ENCODE data around the gene METTL6.

DNA sequence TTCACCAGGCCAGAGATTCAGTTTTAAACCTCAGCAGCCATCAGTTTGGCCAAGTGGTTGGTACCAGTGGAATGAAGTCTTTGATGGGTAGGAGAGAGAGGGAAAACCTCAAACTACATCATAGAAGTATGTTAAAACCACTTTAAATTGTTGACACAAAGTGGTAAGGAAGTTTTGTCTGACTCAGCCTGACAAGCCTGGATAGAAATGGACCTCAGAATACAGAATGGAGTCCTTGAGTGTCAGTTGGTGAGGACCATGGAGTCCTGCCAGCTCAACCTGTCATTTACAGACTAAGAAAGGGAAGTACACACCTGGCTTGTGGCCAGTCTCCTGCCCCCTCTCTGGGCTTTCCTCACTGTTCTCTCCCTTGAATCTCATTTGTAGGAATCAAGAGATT is 12.1 kb upstream of the METTL6 start:
- TF ChIP-seq, protein P1, sequence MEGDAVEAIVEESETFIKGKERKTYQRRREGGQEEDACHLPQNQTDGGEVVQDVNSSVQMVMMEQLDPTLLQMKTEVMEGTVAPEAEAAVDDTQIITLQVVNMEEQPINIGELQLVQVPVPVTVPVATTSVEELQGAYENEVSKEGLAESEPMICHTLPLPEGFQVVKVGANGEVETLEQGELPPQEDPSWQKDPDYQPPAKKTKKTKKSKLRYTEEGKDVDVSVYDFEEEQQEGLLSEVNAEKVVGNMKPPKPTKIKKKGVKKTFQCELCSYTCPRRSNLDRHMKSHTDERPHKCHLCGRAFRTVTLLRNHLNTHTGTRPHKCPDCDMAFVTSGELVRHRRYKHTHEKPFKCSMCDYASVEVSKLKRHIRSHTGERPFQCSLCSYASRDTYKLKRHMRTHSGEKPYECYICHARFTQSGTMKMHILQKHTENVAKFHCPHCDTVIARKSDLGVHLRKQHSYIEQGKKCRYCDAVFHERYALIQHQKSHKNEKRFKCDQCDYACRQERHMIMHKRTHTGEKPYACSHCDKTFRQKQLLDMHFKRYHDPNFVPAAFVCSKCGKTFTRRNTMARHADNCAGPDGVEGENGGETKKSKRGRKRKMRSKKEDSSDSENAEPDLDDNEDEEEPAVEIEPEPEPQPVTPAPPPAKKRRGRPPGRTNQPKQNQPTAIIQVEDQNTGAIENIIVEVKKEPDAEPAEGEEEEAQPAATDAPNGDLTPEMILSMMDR (IDR thresholded peaks at IDR 0.05; ENCODE audit: insufficient read depth, low read depth, low read length) = no peak
- TF ChIP-seq EZH2 (IDR thresholded peaks at IDR 0.05; ENCODE audit: insufficient read depth, low read length) = no peak

All from astrocyte (in vitro differentiated cells and primary cell).